NCI-H1105 treated with DMSO at 0.1 percent for 48 hours (cell line): ENCODE data around the gene ERN2.
"Not testable (repeated sequence)": the region's sequence is repeated elsewhere in the genome, so short reads cannot be mapped to it uniquely, and the experiment has no call there.

ENCODE experiments used
- DNase-seq: peaks from one replicate; lab custom pipeline; 2025; lab: John Stamatoyannopoulos, UW

The ERN2 gene

GRCh38 chr16:23712976-23713375 lies at the start of gene ERN2:
ERN2 (minus strand) TSS chr16:23713222; CDS start chr16:23713187, 35 bp downstream.
- no peak for DNase-seq

- no peak for DNase-seq
These were observed 45.1 kb upstream of the ERN2 start for GRCh38 chr16:23757937-23758619.

GRCh38 chr16:23757116-23757515 lies 44.1 kb upstream of the ERN2 start:
- DNase-seq: no peak

GRCh38 chr16:23755484-23755809 lies 42.4 kb upstream of the ERN2 start:
- no peak for DNase-seq

GRCh38 chr16:23754594-23755483 lies 41.8 kb upstream of the ERN2 start, which contains the start of gene CHP2:
CHP2 (plus strand) TSS chr16:23755026; CDS start chr16:23755050, 24 bp downstream.
- no peak for DNase-seq

GRCh38 chr16:23753908-23754593 lies 41.0 kb upstream of the ERN2 start:
- DNase-seq: no peak

GRCh38 chr16:23751053-23751452 lies 38.0 kb upstream of the ERN2 start:
- not testable (repeated sequence) for DNase-seq

GRCh38 chr16:23748630-23749029 lies 35.6 kb upstream of the ERN2 start:
- no peak for DNase-seq

- no peak for DNase-seq
These were observed 32.2 kb upstream of the ERN2 start for GRCh38 chr16:23745263-23745662.

GRCh38 chr16:23742766-23743165 lies 29.7 kb upstream of the ERN2 start:
- no peak for DNase-seq

GRCh38 chr16:23741675-23742303 lies 28.8 kb upstream of the ERN2 start:
- DNase-seq: no peak

- DNase-seq: no peak
These were observed 26.5 kb upstream of the ERN2 start for GRCh38 chr16:23739516-23739915.

GRCh38 chr16:23737423-23738028 lies 24.5 kb upstream of the ERN2 start:
- DNase-seq: not testable (repeated sequence)

- no peak for DNase-seq
These were observed 21.3 kb upstream of the ERN2 start for GRCh38 chr16:23734176-23734893.

GRCh38 chr16:23729503-23730424 lies 16.7 kb upstream of the ERN2 start:
- no peak for DNase-seq

GRCh38 chr16:23728112-23728477 lies 15.1 kb upstream of the ERN2 start:
- DNase-seq: no peak

GRCh38 chr16:23726710-23727109 lies 13.7 kb upstream of the ERN2 start:
- no peak for DNase-seq

GRCh38 chr16:23724785-23725131 lies 11.7 kb upstream of the ERN2 start:
- DNase-seq: no peak

- DNase-seq: no peak
These were observed 11.2 kb upstream of the ERN2 start for GRCh38 chr16:23724096-23724784.
